GM18870 (cell line): ENCODE results near the gene CXCL13.
"Not testable (repeated sequence)": the region's sequence is repeated elsewhere in the genome, so short reads cannot be mapped to it uniquely, and the experiment has no call there.

Experiments
- ATAC-seq: cut with Tn5 transposase; IDR thresholded peaks from one replicate; pipeline ENCODE4 v1.9.1; 2021; ENCODE audit warnings: moderate library complexity; ENCODE audit not compliant: unreplicated experiment

CXCL13 gene, protein sequence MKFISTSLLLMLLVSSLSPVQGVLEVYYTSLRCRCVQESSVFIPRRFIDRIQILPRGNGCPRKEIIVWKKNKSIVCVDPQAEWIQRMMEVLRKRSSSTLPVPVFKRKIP

DNA sequence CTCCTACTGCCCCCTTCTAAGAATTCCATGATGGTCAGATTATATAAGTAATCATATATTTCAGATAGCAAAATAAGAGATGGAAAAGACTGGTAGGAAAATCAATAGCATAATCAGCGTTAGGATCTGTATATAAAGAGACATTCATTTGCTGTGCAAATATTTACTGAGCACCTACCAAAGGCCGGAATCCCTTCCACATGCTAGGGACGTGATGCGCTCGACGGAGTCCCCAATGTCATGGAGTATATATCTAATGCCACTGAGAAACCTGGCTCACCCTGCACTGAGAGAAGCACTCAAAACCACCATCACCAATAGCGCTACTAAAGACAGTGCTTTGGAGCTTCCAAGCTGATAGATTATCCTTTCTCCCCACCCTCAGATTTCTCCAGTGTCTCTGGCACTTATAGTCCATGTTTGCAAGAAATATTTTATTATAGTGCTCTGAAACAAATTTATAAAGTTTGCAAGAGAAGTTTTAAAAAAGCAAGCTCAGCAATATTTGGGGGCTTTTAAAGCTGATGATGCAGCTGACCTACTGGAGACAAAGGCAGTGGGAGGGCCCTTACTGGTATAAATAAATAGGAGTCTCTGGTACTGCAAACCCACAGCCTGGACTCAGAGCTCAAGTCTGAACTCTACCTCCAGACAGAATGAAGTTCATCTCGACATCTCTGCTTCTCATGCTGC, at the start of gene CXCL13:
CXCL13 (plus strand) TSS at position 611 of the 693 bp plus-strand sequence; CDS start at position 657, 46 bp downstream.
- ATAC-seq, result no peak

DNA sequence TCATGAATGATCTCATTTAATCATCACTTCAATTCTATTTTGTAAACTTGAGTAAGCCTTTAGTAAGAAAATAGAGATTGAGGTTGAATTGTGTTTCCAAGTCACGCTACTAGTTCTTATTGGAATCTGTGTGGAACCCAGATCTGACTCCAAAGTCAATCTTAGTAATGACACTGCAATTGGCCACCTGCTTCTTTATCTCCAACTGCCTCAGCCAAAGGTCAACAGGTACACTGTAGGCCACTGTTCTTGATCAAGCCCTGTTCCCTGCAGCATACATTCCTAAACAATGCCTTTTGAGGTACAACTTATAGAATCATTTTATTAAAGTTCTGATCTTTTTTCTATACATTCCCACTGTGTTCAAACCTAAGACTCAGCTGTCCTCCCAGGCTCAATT, 45.5 kb upstream of the CXCL13 start:
- no peak for ATAC-seq

DNA sequence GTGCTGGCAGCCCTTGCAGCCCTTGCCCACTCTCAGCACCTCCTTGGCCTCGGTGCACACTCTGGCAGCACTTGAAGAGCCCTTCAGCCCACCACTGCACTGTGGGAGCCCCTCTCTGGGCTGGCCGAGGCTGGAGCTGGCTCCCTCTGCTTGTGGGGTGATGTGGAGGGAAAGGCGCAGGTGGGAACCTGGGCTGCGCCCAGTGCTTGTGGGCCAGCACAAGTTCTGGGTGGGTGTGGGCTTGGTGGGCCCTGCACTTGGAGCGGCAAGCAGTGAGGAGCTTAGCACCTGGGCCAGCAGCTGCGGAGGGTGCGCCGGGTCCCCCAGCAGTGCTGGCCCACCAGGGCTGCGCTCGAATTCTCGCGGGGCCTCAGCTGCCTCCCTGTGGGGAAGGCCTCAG, 43.9 kb upstream of the CXCL13 start:
- ATAC-seq, result not testable (repeated sequence)

DNA sequence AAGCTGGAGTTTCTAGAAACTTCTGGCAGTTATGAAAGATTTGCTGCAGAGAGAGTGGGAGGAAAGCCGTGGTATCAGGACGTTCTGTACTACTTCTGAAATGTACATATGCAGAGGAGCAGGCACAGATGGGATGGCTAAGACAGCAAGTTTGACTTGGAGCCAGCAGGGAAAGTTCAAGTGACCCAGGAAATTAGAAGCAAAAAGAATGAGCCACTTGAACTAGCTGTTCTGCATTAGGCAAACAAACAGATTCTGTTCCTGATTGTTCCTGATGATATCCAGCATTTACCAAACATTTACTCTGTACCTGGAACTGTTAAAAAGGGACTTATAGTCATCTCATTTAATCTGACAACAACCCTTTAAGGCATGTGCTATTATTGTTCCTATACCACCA, 41.4 kb upstream of the CXCL13 start:
- ATAC-seq, result no peak

DNA sequence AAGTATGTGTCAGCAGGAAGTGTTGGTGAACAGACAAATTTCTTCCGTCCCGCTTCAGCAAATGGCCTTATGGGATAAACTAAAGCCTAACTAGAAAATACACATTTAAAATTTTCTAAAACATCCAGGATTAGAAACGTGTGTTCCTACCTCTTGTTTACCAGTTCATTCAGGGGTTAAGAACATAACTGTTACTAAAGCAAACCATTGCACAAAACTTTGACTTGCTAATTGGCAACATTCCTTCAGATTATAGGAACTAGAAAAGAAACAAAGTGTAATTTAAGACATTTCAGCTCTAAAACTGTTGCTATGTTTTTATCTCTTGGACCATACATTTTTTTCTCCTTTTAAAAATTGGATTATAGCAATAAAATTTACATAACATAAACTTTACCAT, 39.5 kb upstream of the CXCL13 start:
- no peak for ATAC-seq

DNA sequence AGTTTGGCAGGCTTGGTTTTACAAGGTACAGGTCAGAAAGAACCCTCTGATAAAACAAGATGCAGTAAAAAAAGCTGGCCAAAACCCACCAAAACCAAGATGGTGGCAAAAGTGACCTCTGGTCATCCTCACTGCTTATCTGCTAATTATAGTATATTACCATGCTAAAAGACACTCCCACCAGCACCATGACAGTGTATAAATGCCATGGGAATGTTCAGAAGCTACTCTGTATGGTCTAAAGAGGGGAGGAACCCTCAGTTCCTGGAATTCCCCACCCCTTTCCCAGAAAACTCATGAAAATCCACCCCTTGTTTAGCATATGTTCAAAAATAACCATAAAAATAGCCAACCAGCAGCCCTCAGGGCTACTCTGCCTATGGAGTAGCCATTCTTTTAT, 38.1 kb upstream of the CXCL13 start:
- ATAC-seq, result no peak

DNA sequence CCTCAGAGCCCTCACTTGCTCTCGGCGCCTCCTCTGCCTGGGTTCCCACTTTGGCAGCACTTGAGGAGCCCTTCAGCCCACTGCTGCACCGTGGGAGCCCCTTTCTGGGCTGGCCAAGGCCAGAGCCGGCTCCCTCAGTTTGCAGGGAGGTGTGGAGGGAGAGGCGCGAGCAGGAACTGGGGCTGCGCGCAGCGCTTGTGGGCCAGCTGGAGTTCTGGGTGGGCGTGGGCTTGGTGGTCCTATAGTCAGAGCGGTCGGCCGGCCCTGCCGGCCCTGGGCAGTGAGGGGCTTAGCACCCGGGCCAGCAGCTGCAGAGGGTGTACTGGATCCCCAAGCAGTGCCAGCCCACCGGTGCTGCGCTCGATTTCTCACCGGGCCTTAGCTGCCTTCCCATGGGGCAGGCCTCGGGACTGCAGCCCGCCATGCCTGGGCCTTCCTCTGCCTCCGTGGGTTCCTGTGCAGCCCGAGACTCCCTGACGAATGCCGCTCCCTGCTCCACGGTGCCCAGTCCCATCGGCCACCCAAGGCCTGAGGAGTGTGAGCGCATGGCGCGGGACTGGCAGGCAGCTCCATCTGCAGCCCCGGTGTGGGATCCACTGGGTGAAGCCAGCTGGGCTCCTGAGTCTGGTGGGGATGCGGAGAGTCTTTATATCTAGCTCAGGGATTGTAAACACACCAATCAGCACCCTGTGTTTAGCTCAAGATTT, 35.0 kb upstream of the CXCL13 start:
- ATAC-seq, result not testable (repeated sequence)

DNA sequence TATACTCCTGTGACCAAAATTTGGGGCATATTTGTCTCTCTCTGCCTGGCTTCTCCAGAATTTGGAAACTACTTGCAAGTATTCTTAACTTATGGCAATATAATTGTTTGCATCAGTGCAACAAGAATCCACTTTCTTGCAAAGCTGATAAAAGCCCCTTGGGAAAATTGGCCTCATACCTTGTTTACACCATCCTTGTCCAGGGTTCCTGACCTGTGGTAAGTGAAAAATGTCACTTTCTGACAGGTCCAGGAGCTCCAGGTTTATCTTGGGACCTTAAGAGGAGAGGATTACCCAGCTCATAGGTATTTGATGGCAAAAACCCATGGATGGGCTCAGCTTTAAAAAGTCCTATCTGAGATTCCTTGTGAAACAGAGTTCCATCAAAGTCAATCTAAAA, 29.3 kb upstream of the CXCL13 start:
- no peak for ATAC-seq

DNA sequence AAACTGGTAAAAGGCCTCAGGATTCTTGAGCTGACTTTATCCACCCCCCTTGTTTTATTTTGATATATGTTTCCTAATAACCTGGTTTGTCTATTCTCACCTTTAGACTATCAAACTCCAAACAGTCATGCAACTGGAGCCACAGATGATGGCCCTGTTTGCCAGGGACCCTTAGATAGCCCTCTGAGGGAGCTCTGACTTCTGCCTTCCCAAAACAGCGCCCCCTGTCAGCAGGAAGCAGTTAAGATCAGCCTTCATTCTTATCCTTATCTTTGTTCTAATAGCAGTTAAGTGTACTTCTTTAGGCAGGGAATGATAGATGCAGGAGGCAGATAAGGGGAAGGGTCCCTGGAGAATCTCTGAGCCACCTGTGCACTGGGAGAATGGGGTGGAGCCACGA, 27.5 kb upstream of the CXCL13 start:
- no peak for ATAC-seq

DNA sequence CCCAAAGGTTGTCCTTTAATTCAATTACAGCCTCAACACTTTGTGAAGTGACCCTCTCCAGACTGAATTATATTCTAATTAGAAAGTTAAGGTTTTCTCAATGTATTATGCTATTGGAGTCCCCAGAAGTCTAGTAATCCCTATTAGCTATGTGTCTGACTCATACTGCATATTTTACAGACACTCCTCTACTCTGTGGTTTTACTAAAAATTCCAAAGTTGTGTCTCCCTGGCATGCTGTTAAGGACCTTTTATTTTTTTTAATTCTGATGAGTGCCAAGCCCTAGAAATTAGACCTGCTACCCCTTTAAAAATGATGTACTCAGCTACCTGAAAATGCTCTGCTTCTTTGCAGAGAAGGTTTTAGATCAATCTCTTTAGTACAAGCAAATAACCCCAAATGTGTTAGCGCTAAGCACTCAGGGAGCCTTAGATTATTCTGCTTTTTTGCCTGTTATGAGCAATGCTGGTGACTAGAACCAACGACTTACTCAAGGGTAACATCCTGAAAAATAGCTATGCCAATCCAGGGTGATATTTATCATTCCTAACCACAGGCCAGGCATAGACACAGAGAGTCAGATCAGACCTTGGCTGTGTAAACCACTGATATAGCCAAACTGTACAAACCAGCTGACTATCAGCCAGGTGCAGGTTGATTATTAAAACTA, 26.1 kb upstream of the CXCL13 start:
- ATAC-seq, result no peak

DNA sequence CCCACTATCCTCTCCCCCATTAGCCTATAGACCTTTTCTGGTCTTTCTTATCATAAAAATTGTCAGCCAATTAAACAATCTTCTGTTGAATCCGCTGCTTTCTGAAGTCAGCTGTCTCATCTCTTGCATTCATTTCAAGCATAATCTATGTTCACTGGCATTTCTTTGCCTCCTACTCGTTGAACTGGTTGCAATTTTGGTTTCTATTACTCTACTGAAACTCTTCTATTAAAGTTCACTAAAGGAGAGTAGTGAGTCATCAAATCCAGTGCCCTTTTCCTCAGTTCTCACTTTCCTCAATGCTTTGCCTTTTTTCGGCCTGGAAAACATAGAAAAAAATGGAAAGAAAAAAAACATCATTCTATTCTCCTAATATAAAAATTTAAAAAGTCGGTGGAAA, 23.9 kb upstream of the CXCL13 start:
- peak; percentile 89 for ATAC-seq

DNA sequence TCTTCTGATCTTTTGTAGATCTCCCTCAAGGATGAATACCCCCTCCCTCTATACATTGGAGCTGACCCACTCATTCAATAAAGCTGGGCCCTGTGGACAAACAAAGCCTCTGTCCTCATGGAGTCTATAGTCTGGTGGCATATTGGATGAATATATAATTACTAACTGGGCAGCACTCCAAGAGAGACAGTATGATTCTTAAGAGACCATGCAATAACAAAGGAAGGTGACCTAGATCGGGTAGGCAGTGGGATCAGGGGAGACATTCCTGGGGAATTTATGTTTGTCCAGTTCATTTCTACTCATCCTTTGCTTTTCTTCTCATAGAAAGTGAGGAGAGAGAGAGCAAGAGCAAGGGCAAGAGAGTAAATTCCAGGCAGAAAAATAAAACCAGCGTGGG, 23.5 kb upstream of the CXCL13 start:
- ATAC-seq, result no peak

DNA sequence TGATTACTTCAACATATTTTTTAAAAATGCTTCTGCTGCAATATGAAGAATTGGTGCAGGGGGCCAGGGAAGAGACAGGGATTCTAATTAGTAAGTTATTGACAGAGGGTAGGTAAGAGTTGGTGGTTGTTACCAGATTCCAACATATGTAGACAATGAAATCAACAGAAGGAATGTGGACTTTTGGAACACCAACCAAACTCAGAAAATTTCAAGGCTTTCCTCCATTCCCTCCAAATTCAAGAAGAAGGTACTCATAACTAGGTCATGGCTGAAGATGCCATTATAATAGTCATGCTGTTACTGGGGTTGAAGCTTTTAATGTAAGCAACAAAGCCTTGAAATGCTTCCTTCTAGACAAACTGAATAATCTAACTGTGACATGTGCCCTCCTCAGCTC, 22.9 kb upstream of the CXCL13 start:
- ATAC-seq, result no peak

DNA sequence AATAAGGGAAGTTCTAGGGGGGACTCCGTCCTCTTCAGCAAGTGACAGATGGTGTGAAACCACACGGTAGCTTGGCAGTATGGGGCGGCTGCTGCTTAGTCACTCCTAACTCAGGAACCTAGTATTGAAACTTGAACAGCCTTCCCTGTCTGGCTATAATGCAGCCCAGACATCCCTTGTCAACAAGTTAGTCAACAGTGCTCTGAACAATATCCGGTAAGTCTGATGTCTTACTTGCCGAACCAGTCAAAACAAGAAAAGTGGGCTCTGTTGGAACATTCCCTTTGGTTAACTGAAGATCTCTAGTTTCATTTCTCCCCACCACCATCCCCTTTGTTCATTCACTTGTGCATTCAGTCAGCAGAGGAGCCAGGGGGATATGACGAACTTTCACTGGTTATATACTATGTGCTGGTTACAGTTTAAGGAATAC, 18.7 kb upstream of the CXCL13 start:
- ATAC-seq, result peak; percentile 99

DNA sequence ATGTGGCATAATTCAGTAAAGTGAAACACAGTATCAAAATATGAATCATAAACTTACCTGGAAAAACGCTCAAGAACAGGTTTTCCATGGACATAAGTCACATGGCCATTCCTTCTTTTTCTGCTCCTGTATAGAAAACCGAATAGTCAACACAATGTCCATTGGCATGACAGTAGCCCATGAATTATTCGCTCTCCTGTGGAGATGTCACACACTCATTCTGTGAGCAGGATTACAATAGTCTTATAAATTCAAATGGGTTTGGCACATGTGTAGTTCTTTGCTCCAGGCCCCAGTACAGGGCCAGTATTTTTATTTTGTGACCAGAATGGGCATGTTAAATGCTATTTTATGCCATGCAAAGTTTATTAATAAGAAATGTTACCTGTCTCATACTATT, 15.1 kb upstream of the CXCL13 start:
- ATAC-seq, result no peak

DNA sequence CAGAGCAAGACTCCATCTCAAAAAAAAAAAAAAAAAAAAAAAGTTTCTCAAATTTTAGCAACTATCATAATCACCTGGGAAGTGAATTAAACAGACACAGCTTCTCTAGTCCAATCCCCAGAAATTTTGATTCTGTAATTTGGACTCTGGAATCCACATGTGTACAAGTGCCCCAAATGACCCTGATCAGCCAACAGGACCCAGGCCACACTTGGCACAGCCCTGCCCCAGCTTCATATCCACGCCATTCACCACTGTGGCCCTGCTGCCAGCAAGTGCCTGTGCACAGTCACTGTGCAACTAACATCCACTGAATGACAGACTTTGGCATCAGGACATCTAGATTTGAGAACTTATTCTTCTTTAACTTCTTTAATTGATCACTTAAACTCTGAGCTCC, 14.1 kb upstream of the CXCL13 start:
- no peak for ATAC-seq

DNA sequence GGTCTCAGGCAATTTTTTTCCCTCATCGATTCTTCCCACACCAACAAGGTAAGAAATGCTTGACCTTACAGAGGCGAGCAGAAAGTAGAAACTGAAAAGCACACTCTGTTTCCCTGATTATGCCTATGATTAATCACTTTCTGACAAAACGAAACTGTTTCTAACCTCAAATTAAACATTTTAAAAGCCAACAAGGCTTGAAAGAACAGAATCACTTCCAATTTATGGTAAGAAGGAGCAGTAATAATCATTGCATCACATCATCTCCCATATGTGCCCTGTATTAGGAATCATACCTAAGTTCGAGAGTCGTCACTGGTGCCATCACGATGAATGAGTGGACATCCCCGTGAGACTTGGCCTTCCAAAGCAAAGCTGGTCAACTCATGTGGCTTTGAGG, 12.5 kb upstream of the CXCL13 start:
- no peak for ATAC-seq

DNA sequence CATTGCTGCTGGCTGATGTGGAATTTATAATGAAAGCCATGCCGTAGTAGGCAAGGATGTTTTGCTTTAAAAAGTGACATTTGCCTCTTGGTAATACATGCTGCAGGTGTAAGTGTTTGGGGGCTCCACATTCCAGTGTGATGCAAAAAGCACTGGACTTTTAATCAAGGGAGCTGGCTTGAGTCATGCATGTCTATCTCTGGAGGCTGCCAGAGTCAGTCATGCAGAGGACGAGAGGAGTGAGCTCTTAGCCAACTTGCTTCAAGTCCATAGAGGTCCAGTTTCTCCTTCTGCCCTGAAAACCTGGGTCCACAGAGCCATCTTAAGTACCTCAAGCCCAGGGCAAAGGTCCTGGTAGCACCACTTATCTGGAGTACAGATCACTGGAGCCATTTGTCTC, 11.6 kb upstream of the CXCL13 start:
- ATAC-seq, result no peak

DNA sequence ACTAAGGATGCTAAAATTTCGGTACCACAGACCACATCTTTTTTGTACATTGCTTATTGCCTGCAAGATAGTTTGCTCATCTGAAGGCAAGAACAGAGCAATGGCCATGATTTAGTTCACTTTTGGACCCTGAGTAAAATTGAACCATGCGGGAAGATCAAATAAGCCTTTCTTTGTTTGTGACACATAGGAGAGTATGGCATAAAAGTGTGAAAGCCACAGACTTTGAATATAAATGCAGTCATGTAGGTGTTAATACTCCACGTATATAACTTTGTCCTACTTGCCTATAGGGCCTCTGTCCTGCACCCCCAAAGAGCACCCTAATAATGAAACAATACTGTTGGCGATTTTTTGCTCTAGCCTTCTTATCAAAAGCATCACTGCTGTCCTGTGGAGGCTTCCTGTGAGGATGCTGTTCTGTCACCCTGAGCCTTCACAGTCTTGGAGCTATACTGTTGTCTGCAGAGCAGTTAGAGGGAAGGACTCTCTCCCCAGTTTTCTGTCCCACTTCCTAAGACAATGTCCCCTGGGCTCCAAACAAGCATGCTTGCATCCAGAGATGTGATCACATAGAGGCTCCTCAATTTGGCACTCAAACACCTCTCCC, 10.2 kb upstream of the CXCL13 start:
- ATAC-seq, result no peak

DNA sequence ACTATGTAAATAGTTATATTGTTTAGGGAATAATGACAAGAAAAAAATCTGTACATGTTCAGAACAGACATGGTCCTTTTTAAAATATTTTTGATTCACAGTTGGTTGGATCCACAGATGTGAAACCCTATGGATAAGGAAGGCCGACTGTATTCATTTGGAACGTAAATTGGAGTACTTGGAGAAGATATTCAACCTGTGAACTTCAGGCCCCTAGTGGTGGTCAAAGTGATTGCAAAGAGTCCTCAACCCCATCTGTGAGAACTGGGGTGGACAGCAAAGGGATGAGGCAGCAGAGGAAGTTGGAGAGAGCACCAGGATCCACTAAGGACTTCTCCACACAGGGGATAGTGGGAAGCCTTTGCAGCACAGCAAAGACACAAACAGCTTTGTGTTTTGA, 6.2 kb upstream of the CXCL13 start:
- no peak for ATAC-seq
